ENCODE data around the gene PTHLH.

GRCh38 chr12:28014196-28014595, 41.7 kb upstream of the PTHLH start:
- TF ChIP-seq CTCF (IDR thresholded peaks at IDR 0.05) (no peak), EZH2 (IDR thresholded peaks at IDR 0.05; ENCODE audit: borderline replicate concordance, insufficient read depth, low read depth, low read length, poor library complexity, severe bottlenecking) (no peak)

Measured in B cell (primary cell).